Ecto neural progenitor cell (in vitro differentiated cells): ENCODE measurements around the gene LRRC61.
"Not testable (repeated sequence)": the region's sequence is repeated elsewhere in the genome, so short reads cannot be mapped to it uniquely, and the experiment has no call there.

Experiments
- DNase-seq: peaks from one replicate; pipeline ENCODE4 v3.0.0-alpha.2; 2018; ENCODE audit warnings: low spot score

Gene LRRC61

GRCh38 chr7:150322833-150323681, at the start of gene LRRC61, which contains the start of gene ACTR3C:
LRRC61 (plus strand) TSS chr7:150323355; CDS start chr7:150336862, 13,507 bp downstream.
ACTR3C (minus strand) TSS chr7:150323545; CDS start chr7:150295296, 28,249 bp downstream.
- peak; percentile 75 for DNase-seq

DNA sequence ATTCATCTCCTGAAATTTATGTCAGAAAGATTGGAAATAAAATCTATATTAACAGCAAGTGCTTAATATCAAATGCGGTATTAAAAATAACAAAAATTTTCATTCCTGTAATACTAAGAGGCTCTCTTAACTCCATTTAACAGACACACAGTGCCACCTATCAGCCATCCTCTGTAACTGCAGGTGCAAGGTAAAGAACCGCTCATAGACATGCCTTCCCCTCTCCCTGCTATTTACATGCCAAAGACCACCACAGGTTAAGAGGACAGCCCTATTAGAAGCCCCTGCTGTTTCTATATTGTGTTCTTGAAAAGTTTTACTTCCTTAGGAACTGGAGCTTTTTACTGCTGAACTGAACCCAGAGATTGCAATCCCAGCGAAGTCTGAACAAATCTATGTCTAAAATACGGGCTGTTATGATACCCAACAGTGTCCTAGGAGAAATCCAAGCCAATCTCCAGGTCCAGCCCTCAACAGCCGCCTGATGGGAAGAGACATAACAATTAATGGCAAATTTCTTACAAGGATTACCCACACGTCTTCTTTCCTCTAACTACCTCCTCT, 46.9 kb upstream of the LRRC61 start:
- DNase-seq: not testable (repeated sequence)

GRCh38 chr7:150278383-150278782, 44.8 kb upstream of the LRRC61 start:
- not testable (repeated sequence) for DNase-seq

- DNase-seq: not testable (repeated sequence)
Measured at GRCh38 chr7:150281681-150282403, 41.3 kb upstream of the LRRC61 start.

GRCh38 chr7:150283111-150283510, 40.0 kb upstream of the LRRC61 start:
- DNase-seq: not testable (repeated sequence)

- DNase-seq: not testable (repeated sequence)
Measured at GRCh38 chr7:150283608-150284007, 39.5 kb upstream of the LRRC61 start.

DNA sequence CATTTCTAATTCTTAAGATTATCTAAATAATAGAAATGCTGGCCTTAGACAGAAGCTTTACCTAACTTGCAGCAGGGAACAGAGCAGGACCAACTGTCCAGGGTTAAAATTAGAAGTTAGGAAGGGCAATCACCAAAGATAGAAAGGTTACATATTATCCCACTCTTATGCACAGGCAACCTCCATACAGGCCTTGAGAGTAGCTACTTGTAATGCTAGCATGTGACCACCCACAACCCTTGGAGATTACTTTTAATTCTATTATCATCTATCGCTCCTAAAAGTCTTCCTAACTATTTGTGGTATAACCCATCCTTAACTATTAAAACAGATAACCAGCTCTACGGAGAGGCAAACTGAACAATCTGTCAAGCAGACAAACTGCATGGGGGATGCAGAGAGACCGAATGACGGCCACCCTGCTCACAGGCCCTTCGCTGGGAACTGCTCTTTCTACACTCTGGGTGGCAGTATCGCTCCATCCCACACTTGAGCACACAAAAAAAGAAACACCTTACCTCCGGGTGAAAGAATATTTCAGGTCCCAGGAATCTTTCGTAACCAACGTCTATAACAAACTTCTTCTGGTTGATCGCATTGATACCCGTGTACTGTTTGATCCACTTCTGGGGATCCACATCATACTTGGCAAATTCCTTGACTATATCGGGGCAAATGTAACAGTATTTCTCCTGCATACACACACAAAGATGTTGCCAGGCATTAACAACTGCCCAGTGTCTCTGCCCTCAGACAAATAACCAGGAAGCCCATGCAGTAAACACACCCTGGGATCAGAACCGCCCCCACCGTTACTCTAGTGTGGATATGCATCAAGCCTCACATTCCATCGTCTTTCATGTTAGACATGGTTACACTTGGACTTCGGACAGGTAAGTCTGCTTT, 37.1 kb upstream of the LRRC61 start:
- peak; percentile 37 for DNase-seq

DNA sequence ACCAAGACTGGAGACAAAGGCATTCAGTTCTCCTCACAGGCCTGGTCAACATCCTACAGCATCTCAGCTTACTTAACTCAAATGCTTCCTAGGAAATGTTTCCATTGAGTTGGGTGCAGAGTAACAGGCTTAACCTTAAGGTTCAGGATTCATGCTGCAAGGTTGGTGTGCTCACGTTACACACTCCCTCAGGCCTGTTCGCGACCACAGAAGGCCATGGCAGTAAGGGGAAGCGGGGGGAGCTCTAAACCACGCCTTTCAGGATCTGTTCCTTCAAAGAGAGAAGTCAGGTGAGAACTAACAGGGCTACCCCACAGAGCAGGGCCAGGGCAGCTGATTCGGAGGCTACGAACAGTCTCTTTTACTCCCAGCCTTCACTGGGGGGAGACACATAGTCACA, 35.3 kb upstream of the LRRC61 start:
- DNase-seq: not testable (repeated sequence)

GRCh38 chr7:150288816-150289215, 34.3 kb upstream of the LRRC61 start:
- DNase-seq: not testable (repeated sequence)

GRCh38 chr7:150290317-150290716, 32.8 kb upstream of the LRRC61 start:
- DNase-seq: not testable (repeated sequence)

GRCh38 chr7:150295027-150295426, 28.1 kb upstream of the LRRC61 start:
- not testable (repeated sequence) for DNase-seq

DNA sequence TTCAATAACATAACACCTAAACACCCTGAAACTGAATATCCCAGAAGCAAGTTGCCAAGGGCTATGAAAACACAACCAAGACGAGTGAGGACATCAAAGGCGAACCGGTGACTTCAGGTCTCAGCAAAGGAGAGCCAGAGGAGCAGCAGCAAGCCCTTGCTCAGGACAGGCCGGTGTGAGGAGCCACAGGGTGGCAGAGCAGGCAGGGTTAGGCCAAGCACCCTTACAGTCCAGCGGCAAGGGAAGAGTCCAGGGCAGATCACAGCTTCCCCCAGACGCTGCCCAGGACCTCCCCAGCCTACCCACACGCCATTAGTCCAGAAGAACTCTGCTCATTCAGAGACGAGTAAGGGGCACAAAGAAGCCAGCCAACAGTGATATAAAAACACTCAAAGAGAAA, 27.5 kb upstream of the LRRC61 start:
- DNase-seq: not testable (repeated sequence)

DNA sequence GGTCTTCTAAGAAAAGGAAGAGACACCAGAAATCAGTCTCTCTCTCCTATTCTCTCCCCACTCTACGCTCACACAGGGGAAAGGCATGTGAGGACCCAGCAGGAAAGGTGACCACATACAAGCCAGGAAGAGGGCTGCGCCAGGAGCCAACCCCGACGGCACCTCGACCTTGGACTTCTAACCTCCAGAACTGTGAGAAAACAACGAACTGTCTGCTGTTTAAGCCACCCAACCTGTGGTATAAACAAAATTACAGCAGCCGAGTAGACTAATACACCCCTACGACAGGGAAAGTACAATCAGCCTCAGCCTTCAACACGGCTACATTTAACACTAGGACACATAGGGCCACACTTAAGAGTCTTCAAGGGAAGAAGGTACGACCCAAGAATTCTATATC, 26.4 kb upstream of the LRRC61 start:
- not testable (repeated sequence) for DNase-seq

GRCh38 chr7:150297978-150298377, 25.2 kb upstream of the LRRC61 start:
- DNase-seq: not testable (repeated sequence)

DNA sequence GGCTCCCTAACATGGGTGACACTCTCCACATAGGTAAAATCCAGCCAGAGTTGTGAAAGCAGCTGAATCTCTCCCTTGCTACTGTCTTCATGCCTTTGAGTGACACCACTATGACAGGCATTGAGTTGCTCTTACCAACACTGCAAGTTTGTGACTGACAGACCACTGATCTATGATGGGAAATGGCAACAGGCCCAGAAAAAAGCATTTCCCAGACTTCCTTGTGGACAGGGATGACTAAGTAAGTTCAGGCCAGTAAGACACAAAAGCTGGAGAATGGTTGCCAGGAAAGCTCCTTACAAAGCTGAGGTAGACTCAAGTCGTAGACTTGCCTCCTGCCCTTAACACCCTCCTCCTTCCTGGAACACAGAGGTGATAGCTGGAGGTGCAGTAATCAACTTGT, 20.2 kb upstream of the LRRC61 start:
- DNase-seq: not testable (repeated sequence)

DNA sequence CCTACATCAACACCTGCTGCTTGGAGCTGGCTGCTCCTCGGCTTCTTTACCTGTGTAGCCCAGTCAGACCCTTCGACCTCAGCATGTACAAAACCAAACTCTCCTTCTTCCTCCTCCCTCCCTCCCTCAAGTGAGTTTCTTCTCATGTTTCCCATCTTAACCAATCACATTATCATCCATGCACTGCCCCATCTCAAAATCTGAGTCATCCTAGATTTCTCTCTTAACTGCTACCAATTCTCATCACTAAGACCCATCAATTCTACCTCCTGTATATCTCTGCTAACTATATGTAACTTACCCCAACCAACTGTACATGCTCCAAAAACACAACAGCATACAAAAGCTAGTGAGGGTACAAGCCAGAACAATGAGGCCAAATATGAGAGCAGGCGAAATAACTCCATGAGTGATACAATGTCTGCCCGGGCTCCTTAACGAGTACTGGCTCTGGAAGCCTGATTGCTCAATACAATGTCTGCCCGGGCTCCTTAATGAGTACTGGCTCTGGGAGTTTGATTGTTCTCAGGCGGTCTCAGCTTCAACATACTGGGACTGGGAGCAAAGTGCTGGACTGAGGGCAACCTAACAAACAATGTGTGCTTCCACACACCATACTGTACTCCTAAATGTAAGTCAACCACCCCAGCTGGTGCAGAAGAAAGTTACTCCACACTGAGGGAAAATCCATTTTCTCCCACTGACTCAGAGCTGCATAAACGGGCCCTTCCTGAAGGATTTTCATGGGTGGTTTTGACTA, 18.5 kb upstream of the LRRC61 start:
- DNase-seq: not testable (repeated sequence)

- not testable (repeated sequence) for DNase-seq
Measured at GRCh38 chr7:150305259-150305902, 17.8 kb upstream of the LRRC61 start.

DNA sequence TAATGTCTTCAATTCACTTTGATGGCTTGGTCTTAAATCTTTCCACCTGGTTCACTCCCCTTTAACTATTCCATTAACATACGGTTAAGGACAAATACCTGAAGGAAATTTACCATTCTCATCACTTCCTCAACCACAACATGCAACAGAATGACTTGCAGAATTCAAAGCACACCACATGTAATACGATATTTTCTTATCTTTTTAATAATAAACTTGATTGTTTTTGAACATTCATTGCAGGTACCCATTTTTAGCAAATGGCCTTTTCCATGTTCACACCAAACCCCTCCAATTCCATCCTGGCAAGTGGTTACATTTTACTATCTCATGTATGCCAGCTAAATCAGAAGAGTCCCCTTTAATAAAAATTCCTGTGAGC, 17.3 kb upstream of the LRRC61 start:
- not testable (repeated sequence) for DNase-seq

DNA sequence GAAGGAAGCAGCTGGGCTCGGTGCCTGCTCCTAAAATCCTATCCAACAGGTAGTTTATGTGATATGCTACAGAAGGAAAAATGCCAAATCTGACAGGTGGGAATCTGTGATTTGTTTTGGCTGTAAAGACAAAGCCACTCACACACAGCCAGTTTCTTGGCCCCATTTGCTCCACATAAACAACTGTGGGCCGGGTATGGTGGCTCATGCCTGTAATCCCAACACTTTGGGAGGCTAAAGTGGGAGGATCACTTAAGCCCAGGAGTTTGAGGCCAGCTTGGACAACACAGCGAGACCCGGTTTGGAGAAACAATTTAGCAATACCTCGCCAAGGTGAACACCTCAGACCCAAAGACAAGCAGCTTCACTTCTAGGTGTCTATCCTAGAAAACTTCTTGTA, 16.8 kb upstream of the LRRC61 start:
- not testable (repeated sequence) for DNase-seq

DNA sequence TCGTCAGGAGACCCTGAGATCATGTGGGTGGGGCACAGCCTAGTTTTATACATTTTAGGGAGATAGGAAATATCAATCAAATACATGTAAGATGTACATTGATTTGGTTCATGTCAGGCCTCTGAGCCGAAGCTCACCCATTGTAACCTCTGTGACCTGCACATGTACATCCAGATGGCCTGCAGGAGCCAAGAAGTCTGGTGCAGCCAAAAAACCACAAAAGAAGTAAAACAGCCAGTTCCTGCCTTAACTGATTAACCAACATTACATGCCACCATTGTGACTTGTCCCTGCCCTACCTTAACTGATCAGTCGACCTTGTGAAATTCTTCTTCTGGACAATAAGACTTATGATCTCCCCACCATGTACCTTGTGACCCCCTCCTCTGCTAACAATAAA, 16.0 kb upstream of the LRRC61 start:
- DNase-seq: no peak
